Colonic mucosa (tissue), 4 donors: ENCODE data around the gene EMID1. TPM values are rescaled to one million over a fixed set of nuclear protein-coding genes. Genes with fewer than 3 reads are reported as not detected.

Source experiments
- DNase-seq: peaks from one replicate; pipeline ENCODE4 v3.0.0-alpha.2; 2020
- H3K27ac ChIP-seq: fragments of 200-600 bp; one replicate; pipeline ENCODE4 v1.8.0; 2021
- H3K27me3 ChIP-seq: fragments of 200-600 bp; one replicate; pipeline ENCODE4 v1.8.0; 2021
- H3K36me3 ChIP-seq: fragments of 200-600 bp; one replicate; pipeline ENCODE4 v1.8.0; 2021
- H3K4me1 ChIP-seq: fragments of 200-600 bp; one replicate; pipeline ENCODE4 v1.8.0; 2021; ENCODE audit warnings: mild to moderate bottlenecking
- H3K4me3 ChIP-seq: fragments of 200-600 bp; one replicate; pipeline ENCODE4 v1.8.0; 2021
- H3K9ac ChIP-seq, 2 donors: one replicate each; pipeline ENCODE4 v1.7.0; 2013; ENCODE audit warnings: control low read depth in 2 of 2, low read depth in 2 of 2, low read length in 2 of 2
- H3K9me3 ChIP-seq: fragments of 200-600 bp; one replicate; pipeline ENCODE4 v1.8.0; 2021
- intact Hi-C: fragments of 100-400 bp; cut with DNase I; formaldehyde crosslinking; loops from one replicate; pipeline ENCODE4 v1.14.1; 2022
- total RNA-seq, 2 donors: library from RNA; stranded (reverse); fragmentation: NEBNext Ultra II Directional in 1 of 2; extraction: Animal tissue kit (Norgen Biotek cat#: 25700) in 1 of 2; gene quantifications; one replicate each; pipeline ENCODE4 v1.2.1, GENCODE V29; 2021
- TF ChIP-seq, protein P1 (sequence below): fragments of 200-600 bp; IDR thresholded peaks from one replicate; pipeline ENCODE4 v1.8.0; 2022; ENCODE audit warnings: antibody characterized with exemption, mild to moderate bottlenecking
- donor health status: healthy.
- donor health status: DM: no; HTN: no; CAD: no.
- donor health status: DM: no; HTN: no; CAD: no.

The EMID1 gene
- total RNA-seq, 2 donors from 2014 or later = 4.4 TPM

DNA sequence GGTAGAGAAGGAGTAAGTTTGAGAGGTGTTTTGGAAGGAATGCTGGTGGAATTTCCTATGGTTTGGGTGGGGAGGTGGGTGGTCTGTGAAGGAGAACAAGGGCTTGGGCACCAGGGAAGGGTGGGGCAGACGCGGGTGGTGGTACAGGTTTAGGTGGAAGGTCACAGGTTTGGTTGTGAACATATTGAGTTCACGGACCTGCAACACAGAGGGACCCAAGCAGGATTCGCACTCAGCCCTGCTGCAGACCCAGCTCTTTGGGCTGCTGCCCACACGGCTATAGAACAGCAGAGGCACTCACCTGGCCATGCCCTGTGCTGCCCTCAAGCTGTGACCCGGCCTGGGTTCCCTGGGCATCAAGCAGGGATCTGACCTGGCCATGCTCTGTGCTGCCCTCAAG, 33.5 kb upstream of the EMID1 start:
- no peak for DNase-seq
- Histone ChIP-seq H3K9me3 (no peaks in the 10 kb centered on the region), H3K27ac (no peak overlapping the region), H3K9ac (no peak overlapping the region), H3K36me3 (no peaks in the 10 kb centered on the region), H3K4me1 (no peaks in the 10 kb centered on the region), H3K27me3 (no peaks in the 10 kb centered on the region), H3K4me3 (no peak overlapping the region)
- TF ChIP-seq, protein P1, sequence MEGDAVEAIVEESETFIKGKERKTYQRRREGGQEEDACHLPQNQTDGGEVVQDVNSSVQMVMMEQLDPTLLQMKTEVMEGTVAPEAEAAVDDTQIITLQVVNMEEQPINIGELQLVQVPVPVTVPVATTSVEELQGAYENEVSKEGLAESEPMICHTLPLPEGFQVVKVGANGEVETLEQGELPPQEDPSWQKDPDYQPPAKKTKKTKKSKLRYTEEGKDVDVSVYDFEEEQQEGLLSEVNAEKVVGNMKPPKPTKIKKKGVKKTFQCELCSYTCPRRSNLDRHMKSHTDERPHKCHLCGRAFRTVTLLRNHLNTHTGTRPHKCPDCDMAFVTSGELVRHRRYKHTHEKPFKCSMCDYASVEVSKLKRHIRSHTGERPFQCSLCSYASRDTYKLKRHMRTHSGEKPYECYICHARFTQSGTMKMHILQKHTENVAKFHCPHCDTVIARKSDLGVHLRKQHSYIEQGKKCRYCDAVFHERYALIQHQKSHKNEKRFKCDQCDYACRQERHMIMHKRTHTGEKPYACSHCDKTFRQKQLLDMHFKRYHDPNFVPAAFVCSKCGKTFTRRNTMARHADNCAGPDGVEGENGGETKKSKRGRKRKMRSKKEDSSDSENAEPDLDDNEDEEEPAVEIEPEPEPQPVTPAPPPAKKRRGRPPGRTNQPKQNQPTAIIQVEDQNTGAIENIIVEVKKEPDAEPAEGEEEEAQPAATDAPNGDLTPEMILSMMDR = no peak
- intact Hi-C loops = no loop called here

DNA sequence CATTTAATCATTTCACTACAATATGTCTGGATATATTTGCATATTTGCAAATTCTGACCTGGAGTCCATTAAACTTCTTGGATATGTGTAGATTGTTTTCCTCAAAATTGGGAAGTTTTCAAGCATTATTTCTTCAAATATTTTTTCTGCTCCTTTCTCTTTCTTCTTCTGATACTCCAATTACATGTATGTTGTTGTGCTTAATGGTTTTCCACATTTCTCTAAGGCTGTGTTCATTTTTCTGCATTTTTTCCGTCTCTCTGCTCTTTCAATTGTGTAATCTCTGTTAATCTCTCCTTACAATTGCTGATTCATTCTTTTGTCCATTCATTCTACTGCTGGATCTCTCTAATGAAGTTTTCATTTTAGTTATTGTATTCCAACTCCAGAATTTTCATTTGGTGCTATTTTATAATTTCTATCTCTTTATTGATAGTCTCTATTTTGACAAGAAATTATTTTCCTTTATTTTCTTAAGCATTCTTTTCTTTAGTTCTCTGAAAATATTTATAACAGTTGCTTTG, 30.3 kb upstream of the EMID1 start:
- no peaks in the 10 kb centered on the region for H3K27me3 ChIP-seq
- no peaks in the 10 kb centered on the region for H3K9me3 ChIP-seq
- H3K4me3 ChIP-seq = no peak overlapping the region
- DNase-seq = no peak
- no peak overlapping the region for H3K9ac ChIP-seq
- H3K36me3 ChIP-seq = no peaks in the 10 kb centered on the region
- intact Hi-C loops = no loop called here
- H3K27ac ChIP-seq = no peak overlapping the region
- no peaks in the 10 kb centered on the region for H3K4me1 ChIP-seq
- TF ChIP-seq, protein P1 = no peak

DNA sequence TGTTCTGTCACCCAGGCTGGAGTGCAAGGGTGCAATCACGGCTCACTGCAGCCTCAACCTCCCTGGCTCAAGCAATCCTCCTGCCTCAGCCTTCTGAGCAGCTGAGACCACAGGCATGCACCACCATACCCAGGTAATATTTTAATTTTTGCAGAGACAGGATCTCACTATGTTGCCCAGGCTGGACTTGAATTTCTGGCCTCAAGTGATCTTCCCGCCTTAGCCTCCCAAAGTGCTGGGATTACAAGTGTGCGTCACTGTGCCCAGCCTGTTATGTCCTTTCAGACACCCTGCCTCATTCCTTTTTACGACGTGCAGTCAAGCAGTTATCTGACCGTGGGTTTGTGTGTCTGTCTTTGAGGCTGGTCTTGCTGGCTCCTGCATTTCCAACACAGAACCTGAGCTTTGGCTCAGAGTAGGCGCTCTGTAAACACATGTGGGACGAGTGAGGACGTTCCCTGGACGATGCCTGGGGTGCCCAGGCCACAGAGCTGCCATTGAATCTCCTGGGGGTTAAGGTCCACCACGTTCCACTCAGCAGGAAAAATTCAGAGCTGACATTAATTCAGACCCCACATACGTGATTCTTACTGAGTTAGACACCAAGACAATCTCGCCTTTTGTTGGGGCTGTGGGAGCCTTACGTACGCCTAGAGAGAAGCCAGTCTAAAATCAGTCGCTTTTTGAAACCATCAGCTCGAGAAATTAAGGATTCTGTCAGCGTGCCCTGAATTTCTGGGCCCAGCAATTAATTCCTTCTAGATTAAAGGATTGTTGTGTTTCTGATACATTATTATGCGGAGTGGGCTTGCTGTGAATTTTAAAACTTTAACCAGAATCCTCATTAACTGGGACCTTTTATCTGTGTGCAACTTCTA, 21.5 kb upstream of the EMID1 start:
- no peak overlapping the region for H3K4me3 ChIP-seq
- no peak overlapping the region for H3K9ac ChIP-seq
- H3K9me3 ChIP-seq = no peaks in the 10 kb centered on the region
- no peak overlapping the region for H3K27ac ChIP-seq
- DNase-seq = no peak
- TF ChIP-seq, protein P1 = no peak
- no peaks in the 10 kb centered on the region for H3K4me1 ChIP-seq
- H3K36me3 ChIP-seq = no peaks in the 10 kb centered on the region
- intact Hi-C loops = no loop called here
- H3K27me3 ChIP-seq = no peaks in the 10 kb centered on the region

DNA sequence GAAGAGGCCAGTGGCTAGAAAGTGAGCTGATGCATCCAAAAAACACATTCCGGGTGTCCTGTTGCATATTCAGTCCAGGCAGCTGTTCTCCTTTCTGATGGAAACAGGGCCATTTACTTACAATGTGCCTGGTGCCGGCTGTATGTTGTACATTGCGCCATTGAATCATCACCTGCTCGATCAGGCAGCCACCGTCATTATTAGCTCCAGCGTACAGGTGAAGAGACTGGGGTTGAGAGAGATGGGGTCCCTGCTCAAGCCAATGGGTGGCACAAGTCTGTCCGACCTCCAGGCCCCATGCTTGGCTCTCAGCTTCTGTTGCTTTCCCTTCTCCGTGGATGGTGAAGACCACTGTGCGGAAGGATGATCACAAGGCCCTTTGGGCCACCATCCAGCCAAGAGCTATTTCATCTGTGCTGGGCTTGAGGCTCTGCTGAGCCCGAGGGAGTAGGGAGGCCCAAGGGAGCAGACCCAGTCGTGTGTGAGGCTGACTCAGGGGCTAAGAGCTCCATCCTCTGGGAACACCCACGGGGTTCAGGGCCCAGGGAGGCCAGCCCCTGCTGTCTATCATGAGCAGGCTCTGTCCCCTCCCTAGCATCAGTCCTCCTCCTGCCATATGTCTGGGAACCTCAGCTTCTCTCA, 20.7 kb upstream of the EMID1 start:
- no peak overlapping the region for H3K4me3 ChIP-seq
- H3K27me3 ChIP-seq = no peaks in the 10 kb centered on the region
- H3K4me1 ChIP-seq = no peaks in the 10 kb centered on the region
- no peak overlapping the region for H3K27ac ChIP-seq
- H3K9me3 ChIP-seq = no peaks in the 10 kb centered on the region
- no peak for DNase-seq
- TF ChIP-seq, protein P1 = no peak
- H3K9ac ChIP-seq = no peak overlapping the region
- H3K36me3 ChIP-seq = no peaks in the 10 kb centered on the region
- intact Hi-C loops = no loop called here

DNA sequence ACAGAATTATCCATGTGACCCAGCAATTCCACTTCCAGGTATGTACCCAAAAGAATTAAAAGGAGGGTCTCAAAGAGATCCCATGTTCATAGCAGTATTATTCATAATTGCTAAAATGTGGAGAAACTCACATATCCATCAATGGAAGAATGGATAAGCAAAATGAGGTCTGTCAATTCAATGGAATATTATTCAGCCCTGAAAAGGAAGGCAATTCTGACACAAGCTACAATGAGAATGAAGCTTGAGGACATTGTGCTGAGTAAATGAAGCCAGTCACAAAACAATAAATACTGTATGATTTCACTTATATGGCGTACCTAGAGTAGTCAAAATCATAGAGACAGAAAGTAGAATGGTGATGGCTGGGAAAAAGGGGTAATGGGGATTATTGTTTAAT, 19.4 kb upstream of the EMID1 start:
- Histone ChIP-seq H3K9ac (no peak overlapping the region), H3K4me3 (no peak overlapping the region), H3K27me3 (no peaks in the 10 kb centered on the region), H3K4me1 (no peaks in the 10 kb centered on the region), H3K27ac (no peak overlapping the region), H3K9me3 (no peaks in the 10 kb centered on the region), H3K36me3 (no peaks in the 10 kb centered on the region)
- intact Hi-C loops = no loop called here
- TF ChIP-seq, protein P1 = no peak
- no peak for DNase-seq
